ENCODE data around the gene TSSK2.

The TSSK2 gene

DNA sequence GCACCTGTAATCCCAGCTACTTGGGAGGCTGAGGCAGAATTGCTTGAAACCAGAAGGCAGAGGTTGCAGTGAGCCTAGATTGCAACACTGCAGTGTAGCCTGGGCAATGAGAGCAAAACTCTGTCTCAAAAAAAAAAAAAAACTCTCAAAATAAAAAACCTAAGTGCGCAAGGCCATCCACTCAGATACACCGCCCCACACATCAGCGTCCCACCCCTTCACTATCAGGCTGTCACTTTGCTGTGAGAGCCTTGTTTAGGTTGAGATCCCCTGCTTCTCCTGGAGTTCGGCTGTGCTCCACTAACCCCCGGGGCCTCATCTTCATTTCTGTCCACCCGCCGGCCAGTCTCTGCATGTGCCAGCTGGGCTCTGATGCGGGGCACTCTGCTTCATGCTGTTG is 35.3 kb downstream of the TSSK2 start:
- in situ Hi-C loops (cut with HindIII; ENCODE audit: low sequenced_read_pairs), result no loop called here

DNA sequence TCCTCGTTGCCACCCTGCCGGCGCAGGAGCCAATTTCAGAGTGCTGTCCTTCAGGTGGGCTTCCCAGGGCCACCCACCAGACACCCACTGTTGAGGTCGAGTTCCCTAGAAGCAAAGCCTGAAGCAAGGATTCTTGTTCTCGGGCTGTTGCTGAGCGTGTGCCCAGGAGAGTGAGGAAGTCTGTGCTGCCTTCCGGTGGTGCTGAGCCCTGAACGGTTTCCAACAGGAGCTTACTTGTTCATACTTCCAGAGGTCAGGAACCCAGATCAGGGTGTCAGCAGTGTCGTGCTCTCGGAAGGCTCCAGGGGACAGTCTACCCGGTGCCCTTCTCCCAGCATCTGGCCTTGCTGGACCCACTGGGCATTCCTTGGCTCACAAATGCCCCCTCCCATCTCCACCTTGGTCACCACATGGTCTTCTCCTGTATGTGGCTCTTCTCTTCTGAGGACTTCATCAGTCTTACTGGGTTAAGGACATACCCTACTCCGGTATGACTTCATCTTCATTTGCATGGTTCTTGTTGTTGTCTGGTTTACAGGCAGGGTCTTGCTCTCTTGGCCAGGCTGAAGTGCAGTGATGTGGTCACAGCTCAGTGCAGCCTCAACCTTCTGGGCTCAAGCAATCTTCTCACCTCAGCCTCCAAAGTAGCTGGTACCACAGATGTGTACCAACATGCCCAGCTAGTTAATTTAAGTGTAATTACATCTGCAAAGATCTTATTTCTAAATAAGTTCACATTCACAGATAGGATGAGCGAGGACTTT is 36.2 kb downstream of the TSSK2 start:
- in situ Hi-C loops (cut with HindIII; ENCODE audit: low sequenced_read_pairs), result no loop called here

DNA sequence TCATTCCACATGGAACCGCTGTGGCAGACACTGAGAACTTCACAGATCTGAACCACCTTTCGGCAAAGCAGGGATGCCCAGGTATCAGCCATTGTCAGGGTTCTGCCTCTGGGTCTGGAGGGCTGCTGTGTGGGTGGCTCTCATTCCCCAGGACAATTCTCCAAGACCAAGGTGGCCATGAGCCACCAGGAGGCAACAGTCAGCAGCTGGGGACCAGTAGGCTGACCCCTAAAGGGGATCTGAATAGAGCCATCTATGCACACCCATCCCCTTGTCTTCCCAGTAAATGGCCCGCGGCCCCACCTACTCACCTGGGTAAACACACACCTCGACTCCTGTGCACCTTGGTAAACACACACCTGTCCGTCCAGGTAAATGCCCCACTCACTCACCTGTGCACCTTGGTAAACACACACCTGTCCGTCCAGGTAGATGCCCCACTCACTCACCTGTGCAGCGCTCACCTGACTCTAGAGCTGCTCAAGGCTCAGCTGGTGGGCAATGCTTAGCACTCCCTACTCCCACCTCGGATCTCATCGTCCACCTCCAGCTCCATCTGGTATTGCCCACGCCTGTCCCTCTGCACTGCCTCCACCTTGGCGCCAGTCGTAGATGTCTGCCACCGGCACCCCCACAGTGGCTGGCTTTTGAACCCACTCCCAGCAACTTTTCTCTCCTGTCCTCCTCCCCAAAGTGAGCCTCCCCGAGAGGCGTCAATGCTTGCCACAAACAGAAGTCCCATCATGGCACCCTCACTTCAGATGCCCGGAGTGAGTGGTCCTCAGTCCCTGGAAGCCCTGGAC is 37.2 kb downstream of the TSSK2 start:
- in situ Hi-C loops (cut with HindIII; ENCODE audit: low sequenced_read_pairs), result no loop called here

DNA sequence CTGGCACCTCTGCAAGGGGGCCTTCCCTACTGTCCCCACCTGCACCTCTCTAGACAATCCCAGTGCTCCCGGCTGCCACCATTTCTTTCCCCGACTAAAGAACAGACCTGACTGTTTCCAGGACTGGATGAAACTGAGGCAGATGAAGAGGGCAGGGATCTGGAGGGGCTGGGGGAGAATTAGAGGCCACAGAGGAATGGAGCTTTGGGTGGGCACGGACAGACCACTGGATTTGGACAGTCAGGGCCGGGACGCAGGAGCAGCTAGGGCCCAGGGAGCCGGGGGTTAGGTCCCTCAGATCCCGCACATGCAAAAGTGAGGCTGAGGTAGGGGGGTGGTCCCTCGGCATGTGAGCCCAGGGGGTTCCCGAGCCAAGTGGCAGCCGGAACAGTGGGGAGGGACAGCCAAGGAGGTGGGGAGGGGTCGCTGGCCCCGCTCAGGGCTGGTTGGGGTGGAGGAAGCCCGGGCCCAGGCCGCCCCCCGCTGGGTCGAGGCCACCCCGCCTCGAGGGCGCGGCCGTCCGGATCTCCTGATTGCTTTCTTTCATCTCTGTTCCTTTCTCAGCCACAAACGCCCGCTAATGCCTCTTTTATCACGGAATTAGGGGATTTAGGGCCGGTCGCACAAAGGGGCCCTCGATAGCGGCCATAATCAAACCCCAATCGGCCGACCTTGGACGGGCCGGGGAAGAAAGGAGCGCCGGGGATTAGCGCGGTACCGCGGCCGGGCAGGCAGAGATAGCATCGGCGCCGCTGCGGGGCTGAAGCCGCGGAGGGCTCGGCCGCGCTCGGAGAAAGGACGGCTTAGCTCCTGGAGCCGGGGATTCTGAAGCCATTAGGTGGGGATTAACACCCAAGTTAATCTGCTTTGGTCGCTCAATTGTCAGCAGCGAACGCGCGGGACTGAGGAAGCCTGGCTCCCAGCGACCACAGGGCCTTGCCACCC is 38.2 kb downstream of the TSSK2 start:
- in situ Hi-C loops (cut with HindIII; ENCODE audit: low sequenced_read_pairs), result no loop called here

DNA sequence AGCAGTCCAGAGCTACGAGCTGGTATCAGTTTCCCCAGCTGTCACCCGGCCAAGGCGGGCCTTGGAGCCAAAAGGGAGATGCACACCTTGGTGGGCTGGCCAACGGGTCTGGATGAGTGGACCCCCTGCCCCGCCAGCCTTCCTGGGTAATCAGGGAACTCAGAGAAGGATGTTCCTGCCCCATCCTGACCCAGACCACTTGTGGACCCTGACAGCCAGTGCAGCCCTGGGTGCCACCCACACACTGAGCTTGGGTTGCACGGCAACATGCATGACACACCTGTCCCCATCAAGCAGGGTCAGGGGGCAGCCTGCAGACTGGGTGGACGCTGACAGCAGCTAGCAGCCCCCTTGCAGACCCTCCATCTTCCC is 38.8 kb downstream of the TSSK2 start:
- in situ Hi-C loops (cut with HindIII; ENCODE audit: low sequenced_read_pairs), result no loop called here

DNA sequence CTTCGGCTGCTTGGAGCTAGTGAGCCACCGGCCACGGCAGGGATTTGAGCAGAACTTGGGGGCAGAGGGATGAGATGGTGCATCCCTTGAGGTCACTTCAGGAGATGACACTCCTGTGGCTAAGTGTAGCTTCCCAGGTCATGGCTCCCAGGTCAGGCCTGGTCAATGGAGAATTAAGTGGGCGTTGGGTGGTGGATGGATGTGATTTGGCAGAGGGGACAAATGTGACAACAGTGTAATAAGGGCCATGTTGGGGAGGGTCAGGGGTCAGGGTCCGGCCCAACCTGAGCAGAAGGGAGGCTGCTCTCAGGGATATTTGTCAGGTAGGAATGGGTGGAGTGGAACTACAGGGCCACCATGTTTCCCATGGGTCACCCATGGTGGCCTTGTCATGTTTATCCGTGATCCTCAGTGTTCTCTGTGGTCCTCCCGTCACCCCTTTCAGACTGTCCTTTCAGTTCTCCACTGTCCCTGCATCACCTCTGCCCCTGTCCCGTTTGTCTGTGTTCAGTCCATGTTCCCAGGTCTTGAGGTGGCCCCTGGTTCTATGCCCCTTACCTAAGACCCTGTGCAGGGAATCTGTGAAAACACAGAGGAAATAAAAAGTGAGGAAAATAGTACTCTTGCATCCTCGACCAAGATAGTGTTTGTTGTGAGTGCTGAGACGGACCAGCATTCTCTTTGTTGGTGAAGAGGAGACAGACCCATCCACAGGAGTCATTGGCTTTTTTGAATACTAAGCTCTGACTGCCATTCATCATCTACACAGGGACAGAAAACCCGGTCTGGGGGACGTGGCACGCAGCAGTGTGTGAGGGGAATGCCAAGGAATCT is 41.3 kb downstream of the TSSK2 start:
- in situ Hi-C loops (cut with HindIII; ENCODE audit: low sequenced_read_pairs), result no loop called here

DNA sequence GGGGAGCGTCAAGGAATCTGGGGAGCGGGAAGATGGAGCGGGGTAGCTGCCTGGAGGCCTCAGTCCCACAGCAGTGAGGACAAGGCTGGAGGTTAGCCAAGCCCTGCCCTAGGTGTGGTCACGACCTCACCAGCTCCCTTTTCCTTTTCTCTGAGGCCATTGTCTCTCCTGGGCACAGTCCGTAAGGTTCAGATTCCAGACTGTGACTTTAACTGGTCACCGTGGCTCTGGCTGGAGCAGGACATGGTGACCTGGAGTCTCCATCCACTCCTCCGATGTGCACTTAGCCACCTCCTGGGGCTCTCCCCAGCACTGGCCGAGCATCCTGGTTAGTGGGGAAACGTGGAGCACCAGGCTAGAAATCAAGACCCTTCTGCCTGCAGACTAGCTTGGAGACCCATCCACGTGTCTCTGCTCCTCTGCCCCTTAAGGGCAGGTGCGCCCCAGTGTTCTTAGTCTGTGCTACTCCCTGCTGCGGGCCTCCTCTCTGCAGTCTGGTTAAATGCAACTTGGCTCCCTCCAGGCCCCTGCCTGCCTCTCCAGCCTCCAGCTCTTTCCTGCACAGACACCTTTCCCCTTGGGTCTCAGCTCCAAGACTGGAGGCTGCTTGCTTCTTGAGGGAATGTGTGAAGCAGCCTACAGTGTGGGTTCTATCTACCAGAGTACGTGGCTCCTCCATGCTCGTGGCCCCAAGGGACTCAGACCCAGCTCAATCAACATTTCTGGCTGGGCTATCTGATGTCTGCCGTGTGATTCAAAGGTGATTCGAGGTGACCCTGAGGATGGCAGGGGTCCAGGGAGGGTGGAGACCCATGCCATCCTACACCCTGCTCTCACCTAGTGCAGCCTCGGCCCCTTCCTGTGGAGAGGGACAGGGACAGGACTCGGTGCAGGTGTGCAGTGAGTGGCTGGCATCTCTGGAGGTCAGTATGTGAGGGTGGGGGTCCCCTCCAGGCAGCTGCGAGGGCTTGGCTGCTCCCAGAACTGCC is 42.2 kb downstream of the TSSK2 start:
- in situ Hi-C loops (cut with HindIII; ENCODE audit: low sequenced_read_pairs), result no loop called here

DNA sequence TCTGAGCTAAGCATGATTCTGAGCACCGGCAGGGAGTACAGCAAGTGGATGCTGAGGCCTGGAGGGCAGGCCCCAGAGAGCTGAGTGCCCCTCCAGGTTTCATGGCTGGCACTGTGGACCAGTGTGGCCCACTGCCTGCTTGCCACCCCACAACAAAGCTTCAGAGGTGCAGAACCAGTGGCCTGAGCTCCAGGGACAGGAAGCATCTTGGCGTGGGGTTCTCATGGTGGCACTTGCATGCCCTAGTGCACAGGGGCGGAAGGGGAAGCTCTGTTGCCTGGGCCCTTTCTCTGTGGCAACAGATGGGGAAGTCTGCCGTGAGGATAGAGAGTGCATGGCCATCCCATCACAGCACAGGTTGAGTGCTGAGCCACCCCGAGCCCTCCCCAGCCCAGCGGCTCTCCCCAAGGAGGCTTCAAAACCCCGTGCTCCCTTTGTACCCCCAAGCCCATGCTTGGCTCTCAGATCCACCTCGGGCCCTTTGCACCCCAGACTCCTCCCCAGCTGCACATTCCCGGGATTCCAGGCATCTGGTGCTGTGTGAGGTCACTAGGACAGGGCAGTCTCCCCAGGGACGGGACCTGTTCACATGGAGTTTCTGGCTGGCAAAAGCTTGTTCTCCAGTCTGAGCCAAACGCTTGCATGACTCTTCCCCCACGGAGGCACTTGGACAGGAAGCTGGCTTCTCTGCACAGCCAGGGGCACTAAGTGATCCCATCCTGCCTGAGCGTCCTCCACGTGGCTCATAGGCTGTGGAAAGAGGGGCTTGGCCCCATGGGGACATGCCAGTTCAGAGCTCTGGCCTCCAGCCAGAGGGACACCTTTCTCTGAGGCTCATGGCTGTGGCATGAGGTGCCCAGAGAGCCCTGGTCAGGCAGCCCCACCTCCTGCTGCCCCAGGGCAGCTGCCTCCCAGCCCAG is 43.3 kb downstream of the TSSK2 start:
- in situ Hi-C loops (cut with HindIII; ENCODE audit: low sequenced_read_pairs), result no loop called here

DNA sequence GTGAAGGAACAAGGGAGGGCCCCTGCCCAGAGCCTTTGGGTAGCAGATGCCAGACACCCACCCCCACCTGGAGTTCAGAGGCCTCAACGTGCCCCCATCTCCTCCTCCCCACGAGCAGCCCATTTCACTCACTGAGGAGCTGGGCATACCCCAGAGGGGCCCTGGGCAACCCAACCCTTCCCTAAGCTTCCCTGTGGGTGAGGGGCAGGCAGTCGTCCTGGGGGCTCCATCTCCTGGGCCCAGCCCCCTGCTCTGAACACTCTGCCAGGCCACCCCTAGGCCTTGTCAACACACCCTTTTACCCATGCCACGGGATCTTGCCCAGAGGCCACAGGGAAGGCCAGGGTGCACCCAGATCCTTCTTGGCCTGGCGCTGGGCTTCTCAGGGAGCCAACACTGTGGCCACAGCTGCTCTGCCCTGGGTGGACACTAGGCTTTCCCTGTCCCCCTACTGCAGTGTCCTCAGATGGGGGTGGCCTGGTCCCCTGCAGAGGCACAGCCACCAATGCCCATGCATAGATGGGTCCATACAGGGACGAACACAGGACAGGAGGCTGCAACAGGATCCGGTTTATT is 44.0 kb downstream of the TSSK2 start:
- in situ Hi-C loops (cut with HindIII; ENCODE audit: low sequenced_read_pairs), result no loop called here

DNA sequence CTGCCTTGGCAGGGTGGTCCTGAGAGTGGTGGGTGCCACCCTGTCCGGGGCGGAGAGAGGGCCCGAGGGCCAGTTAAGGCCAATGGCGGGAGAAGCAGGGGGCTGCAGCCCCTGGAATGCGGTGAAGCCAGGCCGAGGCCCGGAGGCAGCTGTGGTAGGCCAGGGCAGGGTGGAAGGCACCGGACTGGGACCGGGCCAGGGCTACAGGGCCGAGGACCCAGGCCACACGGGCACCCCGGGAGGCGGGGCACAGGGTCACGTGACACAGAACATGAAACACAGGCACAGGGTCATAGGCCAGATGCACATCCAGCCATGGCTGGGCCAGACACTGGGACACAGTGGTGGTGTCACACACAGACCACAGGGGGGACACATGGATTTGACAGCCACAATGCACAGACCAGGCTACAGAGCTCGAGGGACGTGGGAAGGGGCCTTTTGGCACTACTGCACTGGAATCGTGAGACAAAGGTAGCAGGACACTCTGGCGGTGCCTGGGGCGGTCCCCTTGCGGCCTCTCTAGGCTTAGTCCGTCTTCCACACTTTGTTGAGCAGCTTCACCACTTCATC is 44.6 kb downstream of the TSSK2 start:
- in situ Hi-C loops (cut with HindIII; ENCODE audit: low sequenced_read_pairs), result no loop called here

DNA sequence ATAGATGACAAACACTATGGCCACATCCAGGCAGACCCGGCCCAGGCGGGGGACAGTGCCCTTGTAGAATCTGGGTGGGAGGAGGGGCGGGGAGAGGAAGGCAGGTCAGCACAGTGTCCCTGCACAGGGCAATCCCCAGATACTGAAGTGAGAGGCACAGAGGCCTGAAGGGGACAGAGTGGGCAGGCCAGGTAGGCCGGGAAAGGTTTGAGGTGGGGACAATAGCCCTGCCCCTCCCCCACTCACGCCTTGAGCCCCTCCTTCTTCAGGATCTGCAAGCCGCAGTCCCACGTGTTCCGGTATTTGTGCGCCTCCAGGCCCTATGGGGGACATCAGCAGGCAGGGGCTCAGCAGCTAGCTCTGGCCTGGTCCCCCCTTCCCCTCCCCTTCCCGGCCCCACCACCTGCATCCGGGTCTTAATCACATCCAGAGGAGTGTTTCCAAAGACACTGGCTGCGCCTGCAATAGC is 45.1 kb downstream of the TSSK2 start:
- in situ Hi-C loops (cut with HindIII; ENCODE audit: low sequenced_read_pairs), result no loop called here

DNA sequence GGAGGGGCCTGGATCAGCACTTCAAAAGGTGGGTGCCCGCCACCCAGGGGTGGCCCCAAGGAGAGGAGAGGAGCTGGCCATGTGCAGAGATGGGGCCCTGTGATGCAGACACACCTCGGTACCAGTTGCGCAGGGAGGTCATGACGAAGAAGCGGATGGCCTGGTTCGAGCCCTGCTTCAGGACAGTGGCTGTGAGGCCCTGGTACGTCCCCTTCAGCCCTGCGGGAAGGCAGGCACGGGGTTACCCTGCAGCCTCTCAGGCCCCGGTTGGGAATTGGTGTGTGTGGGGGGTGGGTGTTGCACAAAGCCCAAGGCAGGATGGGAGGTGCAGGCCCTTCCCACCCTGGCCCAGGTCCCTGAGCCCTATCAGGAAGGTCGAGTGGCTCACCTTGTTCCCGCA is 45.6 kb downstream of the TSSK2 start:
- in situ Hi-C loops (cut with HindIII; ENCODE audit: low sequenced_read_pairs), result no loop called here

DNA sequence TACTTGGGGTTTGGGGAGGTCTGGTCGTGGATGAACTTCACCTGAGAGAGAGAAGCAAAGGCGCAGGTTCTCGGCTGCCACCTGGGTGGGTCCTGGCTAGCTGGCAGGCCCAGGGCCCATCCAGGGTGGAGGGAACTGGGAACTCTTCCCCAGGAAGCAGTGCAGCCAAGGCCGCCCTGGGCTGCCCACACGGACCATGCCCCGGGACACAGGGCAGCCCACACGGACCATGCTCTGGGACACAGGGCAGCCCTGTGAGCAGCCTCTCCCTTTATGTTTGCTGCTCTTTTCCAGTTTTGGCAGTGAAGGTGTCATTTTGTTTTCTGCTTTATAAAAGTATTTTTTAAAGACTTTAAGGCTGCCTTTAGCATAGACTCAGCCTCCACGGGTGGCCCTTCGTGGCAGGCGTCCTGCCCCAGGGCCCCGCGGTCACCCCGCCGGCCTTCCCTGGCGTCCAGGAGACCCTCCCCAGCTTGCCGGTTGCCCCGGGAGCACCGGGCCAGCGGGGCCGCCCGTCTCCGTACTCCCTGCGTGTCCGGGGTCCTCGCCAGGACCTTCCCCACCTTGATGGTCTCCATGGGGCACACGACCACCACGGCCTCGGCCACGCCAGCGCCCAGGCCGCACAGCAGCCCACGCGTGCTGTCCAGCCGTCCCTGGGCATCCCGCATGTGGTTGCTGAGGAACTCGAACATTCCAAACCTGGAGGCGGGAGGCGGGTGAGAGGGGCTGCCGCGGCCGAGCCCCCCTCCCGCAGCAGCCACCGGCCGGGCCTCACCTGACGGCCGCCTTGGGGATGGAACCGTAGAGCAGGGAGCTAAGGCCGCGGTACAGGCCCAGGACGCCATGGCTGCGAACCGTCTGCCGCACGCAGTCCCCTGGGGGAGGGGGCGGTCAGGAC is 46.3 kb downstream of the TSSK2 start:
- in situ Hi-C loops (cut with HindIII; ENCODE audit: low sequenced_read_pairs), result no loop called here

DNA sequence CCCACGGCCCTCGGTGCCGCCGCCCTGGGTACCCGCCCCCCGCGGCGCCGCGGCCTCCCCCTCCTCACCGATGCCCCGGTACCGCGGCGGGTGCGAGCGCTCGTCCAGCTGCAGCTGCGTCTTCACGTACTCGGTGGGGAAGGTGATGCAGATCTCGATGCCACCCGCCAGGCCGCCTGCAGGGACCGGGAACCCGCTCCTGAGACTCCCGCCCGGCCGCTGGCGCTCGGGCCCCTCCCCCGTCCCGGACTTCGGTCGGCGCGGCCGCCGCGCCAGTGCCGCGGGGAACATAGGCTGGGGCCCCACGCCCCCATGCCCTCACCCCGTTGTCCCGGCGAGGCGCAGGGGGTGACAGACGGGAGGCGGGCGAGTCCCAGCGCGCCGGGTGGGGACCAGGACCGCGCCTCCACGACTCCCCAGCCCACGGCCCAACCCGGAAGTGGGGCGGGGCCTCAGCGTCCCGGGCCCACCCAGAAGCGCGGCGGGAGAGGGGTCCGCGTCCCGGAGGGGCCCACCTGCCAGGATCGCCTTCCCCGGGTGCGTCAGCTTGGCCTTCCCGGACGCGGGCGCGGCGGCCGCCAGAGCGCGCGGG is 47.1 kb downstream of the TSSK2 start:
- in situ Hi-C loops (cut with HindIII; ENCODE audit: low sequenced_read_pairs), result no loop called here

DNA sequence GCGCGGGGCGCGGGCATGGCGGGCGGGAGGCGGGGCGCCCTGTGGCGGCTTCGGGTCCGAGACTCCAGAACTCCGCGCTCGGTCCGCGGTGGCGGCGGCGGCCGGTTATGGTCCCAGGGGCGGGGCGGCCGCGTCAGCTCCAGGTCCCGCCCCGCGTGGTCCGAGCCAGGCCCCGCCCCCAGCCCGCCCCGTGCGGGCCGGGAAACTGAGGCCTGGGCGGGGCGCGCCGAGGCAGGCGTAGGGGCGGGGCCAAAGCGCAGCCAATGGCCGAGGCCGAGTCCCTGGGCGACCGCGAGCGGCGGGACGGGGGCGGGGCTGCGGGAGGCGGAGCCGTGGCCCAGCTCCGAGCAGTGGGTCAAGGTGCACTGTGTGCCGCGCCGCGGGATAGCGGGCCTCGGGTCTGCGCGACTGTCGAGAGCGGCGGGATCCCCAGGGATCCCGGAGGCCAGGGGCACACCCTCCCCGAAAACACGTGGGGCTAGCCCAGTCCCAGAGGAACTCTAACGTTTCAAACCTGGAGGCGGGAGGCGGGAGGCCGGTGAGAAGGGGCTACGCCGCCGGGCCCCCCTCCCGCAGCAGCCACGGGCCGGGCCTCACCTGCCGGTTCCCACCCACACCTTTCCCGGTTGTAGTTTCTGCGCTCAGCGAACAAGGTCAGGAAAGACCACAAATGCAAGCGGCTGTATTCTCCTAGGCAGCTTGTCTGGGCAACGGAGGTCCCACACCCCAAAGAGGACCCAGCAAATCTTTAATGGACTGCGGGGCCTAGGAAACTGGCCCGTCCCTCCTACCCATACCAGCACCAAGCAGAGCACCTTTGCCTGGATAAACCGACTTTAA is 47.8 kb downstream of the TSSK2 start, which contains the start of gene SLC25A1:
Gene SLC25A1, minus strand, starts transcription at position 80 of the 840 bp plus-strand sequence. Its CDS starts 63 bp downstream, at position 17.
- in situ Hi-C loops (cut with HindIII; ENCODE audit: low sequenced_read_pairs), result no loop called here

Measured in DLD1 (cell line).